SKM-1 treated with dmso at 0.1 percent for 144 hours (cell line): ENCODE measurements around the gene SRPK2.
"Not testable (repeated sequence)": the region's sequence is repeated elsewhere in the genome, so short reads cannot be mapped to it uniquely, and the experiment has no call there.

Source experiments
- DNase-seq: peaks from one replicate; lab custom pipeline; 2025; ENCODE audit not compliant: unreplicated experiment; lab: John Stamatoyannopoulos, UW

SRPK2 gene

GRCh38 chr7:105388356-105389087, at the start of gene SRPK2:
Gene SRPK2 (minus strand): TSS chr7:105388921.
- peak; percentile 45 for DNase-seq

- no peak for DNase-seq
Measured at GRCh38 chr7:105438254-105438653, 49.5 kb upstream of the SRPK2 start.

GRCh38 chr7:105437356-105437755, 48.6 kb upstream of the SRPK2 start:
- not testable (repeated sequence) for DNase-seq

GRCh38 chr7:105429746-105430612, 41.3 kb upstream of the SRPK2 start:
- DNase-seq = no peak

DNA sequence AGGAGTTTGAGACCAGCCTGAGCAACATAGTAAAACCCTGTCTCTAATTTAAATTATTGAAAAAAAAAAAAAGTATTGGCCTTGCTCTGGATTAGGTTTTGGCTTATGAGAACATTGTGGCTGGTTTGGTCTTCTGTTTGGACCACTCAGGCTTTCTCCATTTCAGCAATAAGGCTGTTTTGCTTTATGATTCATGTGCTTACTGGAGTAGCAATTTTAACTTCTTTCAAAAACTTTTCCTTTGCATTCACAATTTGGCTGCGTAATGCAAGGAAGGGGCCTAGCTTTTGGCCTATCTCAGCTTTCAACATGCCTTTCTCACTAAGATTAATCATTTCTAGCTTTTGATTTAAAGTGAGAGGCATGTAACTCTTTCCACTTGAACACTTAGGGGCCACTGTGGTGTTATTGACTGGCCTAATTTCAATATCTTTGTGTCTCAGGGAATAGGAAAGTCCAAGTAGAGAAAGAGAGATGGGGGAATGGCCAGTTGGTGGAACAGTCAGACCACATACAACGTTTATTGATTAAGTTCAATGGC, 38.0 kb upstream of the SRPK2 start:
- DNase-seq = no peak

- DNase-seq = no peak
Measured at GRCh38 chr7:105423987-105424386, 35.3 kb upstream of the SRPK2 start.

GRCh38 chr7:105413887-105414437, 25.2 kb upstream of the SRPK2 start:
- no peak for DNase-seq

DNA sequence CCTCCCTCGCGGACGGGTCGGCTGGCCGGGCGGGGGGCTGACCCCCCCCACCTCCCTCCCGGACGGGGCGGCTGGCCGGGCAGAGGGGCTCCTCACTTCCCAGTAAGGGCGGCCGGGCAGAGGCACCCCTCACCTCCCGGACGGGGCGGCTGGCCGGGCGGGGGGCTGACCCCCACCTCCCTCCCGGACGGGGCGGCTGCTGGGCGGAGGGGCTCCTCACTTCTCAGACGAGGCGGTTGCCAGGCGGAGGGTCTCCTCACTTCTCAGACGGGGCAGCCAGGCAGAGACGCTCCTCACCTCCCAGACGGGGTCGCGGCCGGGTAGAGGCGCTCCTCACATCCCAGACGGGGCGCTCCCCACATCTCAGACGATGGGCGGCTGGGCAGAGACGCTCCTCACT, 22.1 kb upstream of the SRPK2 start:
- DNase-seq = not testable (repeated sequence)

DNA sequence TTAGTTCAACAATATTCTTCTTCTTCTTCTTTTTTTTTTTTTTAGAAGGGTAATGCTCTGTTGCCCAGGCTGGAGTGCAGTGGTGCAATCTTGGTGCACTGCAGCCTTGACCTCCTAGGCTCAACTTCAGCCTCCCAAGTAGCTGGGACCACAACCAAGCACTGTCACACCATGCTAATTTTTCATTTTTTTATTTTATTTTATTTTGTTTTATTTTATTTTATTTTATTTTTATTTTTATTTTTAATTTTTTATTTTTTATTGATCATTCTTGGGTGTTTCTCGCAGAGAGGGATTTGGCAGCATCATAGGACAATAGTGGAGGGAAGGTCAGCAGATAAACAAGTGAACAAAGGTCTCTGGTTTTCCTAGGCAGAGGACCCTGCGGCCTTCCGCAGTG, 21.1 kb upstream of the SRPK2 start:
- DNase-seq = not testable (repeated sequence)

- no peak for DNase-seq
Measured at GRCh38 chr7:105408791-105409410, 20.2 kb upstream of the SRPK2 start.

DNA sequence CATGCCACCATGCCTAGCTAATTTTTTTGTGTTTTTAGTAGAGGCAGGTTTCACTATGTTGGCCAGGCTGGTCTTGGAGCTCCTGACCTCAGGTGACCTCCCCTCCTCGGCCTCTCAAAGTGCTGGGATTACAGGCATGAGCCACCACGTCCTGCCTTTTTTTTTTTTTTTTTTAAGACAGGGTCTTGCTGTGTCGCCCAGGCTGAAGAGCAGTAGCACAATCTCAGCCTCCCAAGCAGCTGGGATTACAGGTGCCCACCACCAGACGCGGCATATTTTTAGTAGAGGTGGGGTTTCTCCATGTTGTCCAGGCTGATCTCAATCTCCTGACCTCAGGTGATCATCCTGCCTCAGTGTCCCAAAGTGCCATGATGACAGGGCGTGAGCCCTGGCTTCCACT, 14.4 kb upstream of the SRPK2 start:
- no peak for DNase-seq

GRCh38 chr7:105402221-105403095, 13.7 kb upstream of the SRPK2 start:
- no peak for DNase-seq

GRCh38 chr7:105399043-105399725, 10.5 kb upstream of the SRPK2 start:
- no peak for DNase-seq

- no peak for DNase-seq
Measured at GRCh38 chr7:105396566-105396965, 7.8 kb upstream of the SRPK2 start.

GRCh38 chr7:105391429-105391828, 2.7 kb upstream of the SRPK2 start:
- DNase-seq = no peak

DNA sequence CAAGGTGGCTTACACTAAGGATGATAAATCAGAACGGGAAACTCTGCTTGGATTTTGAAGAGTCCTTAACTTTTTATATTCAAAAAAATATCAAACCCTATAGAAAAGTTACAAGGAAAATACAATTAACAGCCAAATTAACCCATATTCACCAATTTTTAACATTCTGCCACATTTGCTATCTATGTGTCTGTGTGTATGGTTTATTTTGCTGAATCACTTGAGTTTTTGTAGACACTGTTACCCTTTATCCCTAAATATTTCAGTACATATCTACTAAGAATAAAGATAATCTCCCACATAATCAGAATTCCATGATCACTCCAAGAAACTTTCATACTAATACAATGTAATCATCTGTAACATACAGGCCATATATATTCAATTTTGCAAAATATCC, 1.2 kb upstream of the SRPK2 start:
- no peak for DNase-seq

DNA sequence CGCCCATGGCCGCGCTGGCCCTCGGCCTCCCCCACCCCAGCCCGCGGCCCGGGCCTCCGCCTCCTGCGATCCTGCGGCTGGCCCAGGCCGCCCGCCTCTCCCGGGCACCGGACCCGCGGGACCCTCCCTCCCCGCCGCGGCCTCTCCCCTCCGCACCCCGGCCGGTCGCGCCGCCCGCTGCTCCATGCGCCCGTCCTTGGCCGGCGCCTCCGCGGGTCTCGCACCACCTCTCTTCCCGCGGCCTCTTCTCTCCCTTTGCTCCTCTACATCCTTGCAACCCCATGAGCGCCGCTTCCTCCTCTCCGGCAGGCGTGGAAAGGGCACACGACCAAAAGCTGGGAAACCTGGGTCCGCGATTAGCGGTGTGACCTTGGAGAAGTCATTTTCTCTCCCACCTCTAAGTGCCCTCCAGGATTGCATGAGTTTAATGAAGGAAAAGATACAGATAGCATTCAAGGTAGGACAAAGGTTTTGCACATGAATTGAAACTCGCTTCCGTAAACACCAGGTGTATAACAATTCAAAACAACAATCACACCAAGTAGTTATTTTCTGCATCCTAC, 448 bp upstream of the SRPK2 start:
- DNase-seq = peak; percentile 49

DNA sequence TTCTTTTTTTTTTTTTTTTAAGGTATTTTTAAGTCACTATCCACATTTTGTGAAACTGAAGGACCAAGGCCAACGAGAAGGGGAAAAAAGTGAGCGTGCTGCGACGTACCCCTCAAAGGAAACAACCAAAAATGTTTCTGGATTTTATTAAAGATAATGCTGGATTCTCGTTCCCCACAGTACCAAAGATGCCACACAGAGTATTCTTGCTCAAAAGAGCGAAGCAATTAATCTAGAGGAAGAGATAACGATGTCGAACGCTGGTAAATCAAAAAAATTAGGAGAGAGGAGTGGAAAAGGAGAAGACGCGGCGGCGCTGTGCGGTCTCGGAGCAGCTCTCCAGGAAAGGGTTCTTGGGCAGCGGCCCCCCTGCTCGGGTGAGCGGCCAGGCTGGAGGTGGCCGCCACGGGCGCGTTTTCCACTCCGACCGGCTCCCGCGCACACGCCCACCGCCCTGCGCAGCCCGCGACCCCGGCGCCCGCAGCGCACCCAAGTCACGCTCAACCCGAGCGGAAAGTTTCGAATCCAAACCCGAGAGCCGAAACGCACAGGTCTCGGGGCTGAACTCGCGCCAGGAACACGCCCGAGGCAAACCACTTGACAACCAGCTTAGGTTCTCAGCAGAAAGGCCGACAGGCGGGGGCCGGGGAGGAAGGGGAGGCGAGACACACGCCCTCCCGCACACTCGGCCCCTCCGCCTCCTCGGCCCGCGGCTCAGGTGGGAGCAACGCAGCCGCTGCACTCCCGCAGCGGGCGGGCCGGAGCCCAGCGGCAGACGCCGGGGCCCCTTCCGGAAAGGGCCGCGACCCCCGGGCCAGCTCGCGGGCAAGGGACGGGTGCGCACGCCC, 989 bp downstream of the SRPK2 start:
- DNase-seq = peak; percentile 29
